ENCODE data around the gene APLP2.

APLP2 gene

DNA sequence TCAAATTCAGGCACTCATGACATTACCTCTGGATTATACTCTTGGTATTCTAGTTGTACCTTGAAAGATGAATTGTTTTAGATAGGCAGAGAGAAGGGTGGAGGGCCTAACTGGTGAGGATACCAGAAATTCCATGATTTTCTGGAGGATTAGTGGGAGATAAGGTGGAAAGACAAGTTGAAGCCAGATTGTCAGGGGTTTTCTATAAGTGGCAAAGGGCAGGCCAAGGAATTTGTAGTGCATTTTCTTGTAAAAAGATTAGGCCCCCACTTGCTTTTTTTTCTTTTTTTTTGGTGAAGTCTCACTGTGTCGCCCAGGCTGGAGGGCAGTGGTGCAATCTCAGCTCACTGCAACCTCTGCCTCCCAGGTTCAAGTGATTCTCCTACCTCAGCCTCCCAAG is 38.6 kb upstream of the APLP2 start:
- TF ChIP-seq, protein P1, sequence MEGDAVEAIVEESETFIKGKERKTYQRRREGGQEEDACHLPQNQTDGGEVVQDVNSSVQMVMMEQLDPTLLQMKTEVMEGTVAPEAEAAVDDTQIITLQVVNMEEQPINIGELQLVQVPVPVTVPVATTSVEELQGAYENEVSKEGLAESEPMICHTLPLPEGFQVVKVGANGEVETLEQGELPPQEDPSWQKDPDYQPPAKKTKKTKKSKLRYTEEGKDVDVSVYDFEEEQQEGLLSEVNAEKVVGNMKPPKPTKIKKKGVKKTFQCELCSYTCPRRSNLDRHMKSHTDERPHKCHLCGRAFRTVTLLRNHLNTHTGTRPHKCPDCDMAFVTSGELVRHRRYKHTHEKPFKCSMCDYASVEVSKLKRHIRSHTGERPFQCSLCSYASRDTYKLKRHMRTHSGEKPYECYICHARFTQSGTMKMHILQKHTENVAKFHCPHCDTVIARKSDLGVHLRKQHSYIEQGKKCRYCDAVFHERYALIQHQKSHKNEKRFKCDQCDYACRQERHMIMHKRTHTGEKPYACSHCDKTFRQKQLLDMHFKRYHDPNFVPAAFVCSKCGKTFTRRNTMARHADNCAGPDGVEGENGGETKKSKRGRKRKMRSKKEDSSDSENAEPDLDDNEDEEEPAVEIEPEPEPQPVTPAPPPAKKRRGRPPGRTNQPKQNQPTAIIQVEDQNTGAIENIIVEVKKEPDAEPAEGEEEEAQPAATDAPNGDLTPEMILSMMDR (IDR thresholded peaks at IDR 0.05; ENCODE audit: low read depth, low read length), result no peak
- no peak overlapping the region for H3K4me3 ChIP-seq (ENCODE audit: low read depth, low read length)

DNA sequence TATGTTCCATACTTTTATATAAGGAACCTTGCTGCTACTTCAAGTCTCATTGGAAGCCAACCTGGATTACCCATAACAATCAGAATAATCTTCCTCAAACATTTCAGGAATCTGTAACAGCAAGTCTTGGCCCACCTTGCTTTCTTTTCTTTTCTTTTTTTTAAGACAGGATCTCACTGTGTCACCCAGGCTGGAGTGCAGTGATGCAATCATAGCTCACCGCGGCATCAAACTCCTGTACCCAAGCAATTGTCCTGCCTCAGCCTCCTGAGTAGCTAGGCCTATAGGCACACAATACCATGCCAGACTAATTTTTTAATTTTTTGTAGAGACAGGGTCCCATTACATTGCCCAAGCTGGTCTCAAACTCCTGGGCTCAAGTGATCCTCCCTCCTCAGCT is 37.7 kb upstream of the APLP2 start:
- TF ChIP-seq, protein P1 (IDR thresholded peaks at IDR 0.05; ENCODE audit: low read depth, low read length), result no peak
- no peak overlapping the region for H3K4me3 ChIP-seq (ENCODE audit: low read depth, low read length)

DNA sequence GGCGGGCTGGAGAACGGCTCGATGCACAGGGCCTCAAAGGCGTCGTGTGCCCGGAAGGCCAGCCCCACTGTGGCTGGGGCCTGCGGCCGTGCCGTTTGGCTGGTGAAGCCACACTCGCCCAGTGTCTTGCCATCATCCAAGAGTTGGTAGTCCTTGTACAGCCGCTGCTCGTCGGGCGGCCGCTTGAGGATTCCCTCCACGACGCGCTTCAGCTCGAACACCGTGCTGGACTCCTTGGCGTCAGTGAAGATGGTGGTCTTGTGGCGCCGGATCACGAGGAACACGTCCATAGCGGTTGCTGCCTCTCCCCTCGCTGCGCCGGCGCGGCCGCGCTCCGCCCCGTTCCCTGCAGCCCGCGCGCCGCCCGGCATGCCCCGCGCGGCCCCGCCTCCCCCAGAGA is 36.8 kb upstream of the APLP2 start:
- TF ChIP-seq, protein P1 (IDR thresholded peaks at IDR 0.05; ENCODE audit: low read depth, low read length), result no peak
- no peak overlapping the region for H3K4me3 ChIP-seq (ENCODE audit: low read depth, low read length)

DNA sequence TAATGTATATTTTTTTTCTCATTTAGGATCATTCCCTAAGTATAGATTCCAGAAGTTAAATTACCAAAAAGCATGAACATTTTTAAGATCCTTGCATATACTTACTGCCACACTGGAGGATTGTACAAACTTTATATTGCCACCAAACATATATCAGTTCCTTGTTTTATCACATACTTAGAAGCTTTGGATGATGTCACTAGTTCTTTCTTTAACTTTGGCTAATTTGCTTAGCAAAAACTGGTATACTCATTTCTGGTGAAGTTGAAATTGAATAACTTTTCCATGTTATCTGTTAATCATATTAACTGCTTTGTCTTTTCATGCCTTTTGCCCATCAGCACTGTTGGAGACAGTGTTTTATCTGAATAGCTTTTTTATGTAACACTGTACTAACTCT is 35.5 kb upstream of the APLP2 start:
- TF ChIP-seq, protein P1 (IDR thresholded peaks at IDR 0.05; ENCODE audit: low read depth, low read length), result no peak
- no peak overlapping the region for H3K4me3 ChIP-seq (ENCODE audit: low read depth, low read length)

DNA sequence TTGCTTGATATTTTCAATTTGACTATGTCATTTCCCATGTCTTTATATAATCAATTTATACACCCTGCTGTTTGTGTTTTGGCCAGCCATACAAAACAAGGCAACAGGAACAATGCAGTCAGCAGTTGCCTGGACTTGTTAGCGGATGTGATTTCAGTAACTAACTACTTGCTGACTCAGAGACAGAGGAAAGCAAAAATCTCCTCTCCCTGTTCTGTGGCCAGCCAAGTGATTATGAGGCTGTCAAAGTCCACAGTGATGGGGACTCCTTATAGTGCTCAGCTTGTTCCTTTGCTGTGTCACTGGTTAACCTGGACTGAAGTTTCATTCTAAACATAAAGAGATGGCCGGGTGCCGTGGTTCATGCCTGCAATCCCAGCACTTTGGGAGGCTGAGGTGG is 32.6 kb upstream of the APLP2 start:
- TF ChIP-seq, protein P1 (IDR thresholded peaks at IDR 0.05; ENCODE audit: low read depth, low read length), result no peak

DNA sequence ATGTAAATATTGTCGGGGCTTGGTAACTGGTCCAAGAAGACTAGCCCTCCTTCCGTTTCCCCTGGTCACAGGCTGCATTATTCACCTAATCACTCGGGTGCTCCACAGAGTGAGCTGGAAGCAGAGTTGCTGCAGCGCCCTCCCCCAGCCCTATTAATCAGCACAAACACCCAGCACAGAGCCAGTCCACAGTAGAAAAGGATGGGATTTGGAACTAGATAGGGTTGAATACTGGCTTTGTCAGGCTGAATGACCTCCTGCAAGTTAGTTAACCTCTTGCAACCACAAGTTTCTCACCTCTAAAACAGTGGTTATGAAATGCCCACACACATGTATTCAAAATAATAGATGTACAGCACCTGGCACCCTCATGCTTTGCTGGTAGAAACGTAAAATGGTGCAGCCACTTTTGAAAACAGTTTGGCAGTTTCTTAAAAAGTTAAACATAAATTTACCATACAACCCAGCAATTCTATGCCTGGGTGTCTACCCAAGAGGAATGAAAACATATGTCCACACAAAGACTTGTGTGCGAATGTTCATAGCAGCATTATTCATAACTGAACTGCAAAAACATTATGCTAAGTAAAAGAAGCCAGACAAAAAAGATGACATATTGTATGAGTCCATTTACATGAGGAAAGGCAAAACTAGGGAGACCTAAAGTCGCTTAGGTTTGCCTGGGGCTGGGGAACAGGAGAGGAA is 31.7 kb upstream of the APLP2 start:
- no peak overlapping the region for H3K4me3 ChIP-seq (ENCODE audit: low read depth, low read length)
- TF ChIP-seq, protein P1 (IDR thresholded peaks at IDR 0.05; ENCODE audit: low read depth, low read length), result no peak

More for the DNA sequence above, 32.6 kb upstream of the APLP2 start:
- no peak overlapping the region for H3K4me3 ChIP-seq (ENCODE audit: low read depth, low read length)

DNA sequence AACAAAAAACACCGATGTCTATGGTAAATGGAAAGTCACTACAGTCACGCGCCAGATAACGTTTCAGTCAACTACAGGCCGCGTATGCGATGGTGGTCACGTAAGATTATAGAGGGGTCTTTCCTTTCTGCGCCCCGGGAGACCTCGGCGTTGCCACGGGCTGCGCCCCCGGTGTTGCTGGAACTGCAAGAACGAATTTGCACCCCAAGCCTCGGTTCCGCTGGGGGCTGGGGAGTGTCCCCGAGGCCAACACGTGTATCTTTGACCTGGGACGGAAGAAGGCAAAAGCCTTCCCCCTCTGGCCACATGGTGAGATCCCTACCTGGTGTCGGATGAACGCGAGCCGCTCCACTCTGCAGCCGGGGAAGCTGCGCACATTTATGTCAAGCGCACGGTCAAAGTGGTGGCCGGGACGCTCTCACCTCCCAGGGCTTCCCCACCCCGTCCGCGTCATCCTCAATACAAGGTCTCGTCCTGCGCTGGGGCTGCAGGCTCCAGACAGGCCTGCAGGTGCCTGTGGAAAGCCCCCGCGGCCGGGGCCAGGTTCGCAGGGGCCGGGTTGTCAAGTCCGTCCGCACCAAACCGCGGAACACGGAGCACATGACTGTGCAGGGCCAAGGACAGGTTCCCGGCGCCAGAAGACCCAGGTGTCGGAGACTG is 29.3 kb upstream of the APLP2 start:
- TF ChIP-seq, protein P1 (IDR thresholded peaks at IDR 0.05; ENCODE audit: low read depth, low read length), result no peak
- no peak overlapping the region for H3K4me3 ChIP-seq (ENCODE audit: low read depth, low read length)

All from WI38 (cell line).